Prostate gland (tissue), 2 donors: ENCODE results near the gene LEO1. TPM values are rescaled to one million over a fixed set of nuclear protein-coding genes. Genes with fewer than 3 reads are reported as not detected.

Source experiments
- DNase-seq: peaks from one replicate; pipeline ENCODE4 v3.0.0-alpha.2; 2019; ENCODE audit warnings: low spot score
- H3K27ac ChIP-seq, 2 donors: fragments of 200-600 bp; sonication (generic); 2 replicates each; pipeline ENCODE4 v1.5.1; 2017 to 2019
- H3K27me3 ChIP-seq: fragments of 200-600 bp; sonication (generic); replicated peaks from 2 replicates; pipeline ENCODE4 v1.5.1; 2019; ENCODE audit not compliant: insufficient read depth
- H3K36me3 ChIP-seq, 2 donors: fragments of 200-600 bp; sonication (generic); 1 replicate in 1 of 2; 2 replicates in 1 of 2; pipeline versions ENCODE4 v1.5.1 to v1.8.1; 2017 to 2019
- H3K4me1 ChIP-seq: fragments of 200-600 bp; sonication (generic); replicated peaks from 2 replicates; pipeline ENCODE4 v1.5.1; 2019
- H3K4me3 ChIP-seq, 2 donors: fragments of 200-600 bp; sonication (generic); 2 replicates each; pipeline ENCODE4 v1.5.1; 2017 to 2019
- H3K9me3 ChIP-seq: fragments of 200-600 bp; sonication (generic); 2 replicates; pipeline ENCODE4 v1.5.1; 2017
- CTCF ChIP-seq, 4 experiments: fragments of 200-600 bp in 2 of 4; fragments of 450-650 bp in 2 of 4; sonication (generic) in 2 of 4; IDR thresholded peaks; 1 replicate in 3 of 4; 2 replicates in 1 of 4; pipeline ENCODE4 v1.5.1; 2016 to 2019; ENCODE audit warnings: antibody characterized with exemption in 4 of 4, mild to moderate bottlenecking in 2 of 4, moderate library complexity in 2 of 4
- POLR2A ChIP-seq: fragments of 450-650 bp; IDR thresholded peaks from one replicate; pipeline ENCODE4 v1.6.1; 2016; ENCODE audit warnings: antibody characterized with exemption, mild to moderate bottlenecking
- POLR2AphosphoS5 ChIP-seq: sonication (generic); formaldehyde crosslinking; IDR thresholded peaks from one replicate; pipeline ENCODE4 v1.6.1; 2017; ENCODE audit warnings: antibody characterized with exemption
- WGBS: methylation state at CpG from one replicate; pipeline ENCODE4 v1.1.5; 2018; 5-methylcytosine and 5-hydroxymethylcytosine counted together
- intact Hi-C: fragments of 100-400 bp; cut with DNase I; formaldehyde crosslinking; loops from one replicate; pipeline ENCODE4 v1.14.2; 2022
- total RNA-seq, 2 donors: library from RNA; depleted of rRNA; stranded (reverse); fragments of >200 nt; gene quantifications; one replicate each; pipeline ENCODE4 v1.1.0, GENCODE V29; 2016

LEO1 gene
- total RNA-seq, 2 donors from 2014 or later: 14.4 to 24.2 TPM

GRCh38 chr15:51924156-51925068 lies 47.2 kb downstream of the LEO1 start:
- Histone ChIP-seq H3K9me3 (no peaks in the 10 kb centered on the region), H3K4me1 (no peaks in the 10 kb centered on the region), H3K36me3 (no peaks in the 10 kb centered on the region), H3K27me3 (no peaks in the 10 kb centered on the region), H3K27ac (no peak overlapping the region), H3K4me3 (no peak overlapping the region)
- intact Hi-C loops: no loop called here
- no peak for TF ChIP-seq CTCF (IDR thresholded peaks at IDR 0.05)
- peak; percentile 12 for TF ChIP-seq POLR2AphosphoS5
- no peak for DNase-seq
- 65% methylated on average over 11 of the region's 11 CpGs for WGBS

- H3K36me3 ChIP-seq: no peaks in the 10 kb centered on the region
- no peak overlapping the region for H3K27ac ChIP-seq
- H3K4me3 ChIP-seq: no peak overlapping the region
- WGBS: 88% methylated on average over 2 of the region's 2 CpGs
- intact Hi-C loops: no loop called here
- no peak for DNase-seq
- H3K9me3 ChIP-seq: no peaks in the 10 kb centered on the region
- no peak for TF ChIP-seq POLR2A
- TF ChIP-seq POLR2AphosphoS5: no peak
- no peak for TF ChIP-seq CTCF (IDR thresholded peaks at IDR 0.05)
- no peaks in the 10 kb centered on the region for H3K27me3 ChIP-seq
- H3K4me1 ChIP-seq: no peaks in the 10 kb centered on the region
These were observed 54.1 kb downstream of the LEO1 start for GRCh38 chr15:51917493-51917892.

- Histone ChIP-seq H3K36me3 (no peaks in the 10 kb centered on the region), H3K27me3 (no peaks in the 10 kb centered on the region), H3K9me3 (no peaks in the 10 kb centered on the region), H3K27ac (no peak overlapping the region), H3K4me3 (no peak overlapping the region), H3K4me1 (no peaks in the 10 kb centered on the region)
- WGBS: 98% methylated on average over 3 of the region's 3 CpGs
- no peak for TF ChIP-seq CTCF (IDR thresholded peaks at IDR 0.05)
- no peak for TF ChIP-seq POLR2A
- no peak for TF ChIP-seq POLR2AphosphoS5
- intact Hi-C loops: no loop called here
- no peak for DNase-seq
These were observed 59.0 kb downstream of the LEO1 start for GRCh38 chr15:51912528-51912927.

GRCh38 chr15:51909584-51909983 lies 62.0 kb downstream of the LEO1 start:
- no peaks in the 10 kb centered on the region for H3K4me1 ChIP-seq
- intact Hi-C loops: no loop called here
- no peaks in the 10 kb centered on the region for H3K36me3 ChIP-seq
- H3K27ac ChIP-seq: no peak overlapping the region
- no peak for TF ChIP-seq POLR2A
- no peak for TF ChIP-seq POLR2AphosphoS5
- TF ChIP-seq CTCF (IDR thresholded peaks at IDR 0.05): no peak
- H3K9me3 ChIP-seq: no peaks in the 10 kb centered on the region
- H3K27me3 ChIP-seq: no peaks in the 10 kb centered on the region
- no peak overlapping the region for H3K4me3 ChIP-seq
- DNase-seq: no peak
- 94% methylated on average over 2 of the region's 2 CpGs for WGBS

- intact Hi-C loops: no loop called here
- TF ChIP-seq POLR2A: no peak
- TF ChIP-seq POLR2AphosphoS5: no peak
- TF ChIP-seq CTCF (IDR thresholded peaks at IDR 0.05): no peak
- Histone ChIP-seq H3K9me3 (no peaks in the 10 kb centered on the region), H3K4me1 (no peaks in the 10 kb centered on the region), H3K27ac (no peak overlapping the region), H3K4me3 (no peak overlapping the region), H3K36me3 (no peaks in the 10 kb centered on the region), H3K27me3 (no peaks in the 10 kb centered on the region)
- 93% methylated on average over 1 of the region's 1 CpG for WGBS
- DNase-seq: no peak
These were observed 63.3 kb downstream of the LEO1 start for GRCh38 chr15:51908316-51908715.
